CD14-positive monocyte (primary cell): ENCODE results near the gene STX8. TPM values are rescaled to one million over a fixed set of nuclear protein-coding genes. Genes with fewer than 3 reads are reported as not detected.

Source experiments
- DNase-seq, 3 donors: peaks; one replicate each; pipeline ENCODE4 v3.0.0-alpha.2; 2011 to 2022
- H2AFZ ChIP-seq: 2 replicates; pipeline ENCODE4 v1.6.0; 2012; ENCODE audit warnings: mild to moderate bottlenecking, low read depth, low read length, inconsistent platforms; ENCODE audit not compliant: insufficient read depth, poor library complexity, severe bottlenecking
- H3K27ac ChIP-seq, 2 donors: 1 replicate in 1 of 2; 2 replicates in 1 of 2; pipeline ENCODE4 v1.5.1; 2012 to 2013; ENCODE audit warnings: low read length in 2 of 2, control low read depth in 1 of 2, inconsistent platforms in 1 of 2, low read depth in 1 of 2, mild to moderate bottlenecking in 1 of 2
- H3K27me3 ChIP-seq, 2 donors: one replicate each; pipeline versions ENCODE4 v1.6.0 to v1.6.1; 2011 to 2013; ENCODE audit warnings: low read length in 2 of 2; ENCODE audit not compliant: control insufficient read depth in 2 of 2, insufficient read depth in 2 of 2
- H3K36me3 ChIP-seq, 2 donors: replicated peaks in 1 of 2; 1 replicate in 1 of 2; 2 replicates in 1 of 2; pipeline versions ENCODE4 v1.5.1 to v1.6.1; 2012 to 2013; ENCODE audit warnings: low read length in 2 of 2, control low read depth in 1 of 2, inconsistent platforms in 1 of 2, mild to moderate bottlenecking in 1 of 2; ENCODE audit not compliant: insufficient read depth in 2 of 2, control insufficient read depth in 1 of 2
- H3K4me1 ChIP-seq, 2 donors: 1 replicate in 1 of 2; 2 replicates in 1 of 2; pipeline versions ENCODE4 v1.5.1 to v1.6.1; 2012 to 2013; ENCODE audit warnings: low read length in 2 of 2, control low read depth in 1 of 2, inconsistent platforms in 1 of 2, mild to moderate bottlenecking in 1 of 2, moderate library complexity in 1 of 2; ENCODE audit not compliant: insufficient read depth in 2 of 2, control insufficient read depth in 1 of 2
- H3K4me2 ChIP-seq: replicated peaks from 2 replicates; pipeline ENCODE3; 2012; ENCODE audit warnings: low read length, moderate library complexity, mild to moderate bottlenecking; ENCODE audit not compliant: poor library complexity, severe bottlenecking; ENCODE audit errors: extremely low read depth
- H3K4me3 ChIP-seq, 3 experiments: fragments of 200-600 bp in 1 of 3; sonication (generic) in 1 of 3; replicated peaks in 1 of 3; 1 replicate in 2 of 3; 2 replicates in 1 of 3; pipeline ENCODE4 v1.5.1; 2011 to 2013; ENCODE audit warnings: low read length in 3 of 3, mild to moderate bottlenecking in 3 of 3, control low read depth in 2 of 3, low read depth in 2 of 3, inconsistent platforms in 1 of 3, moderate library complexity in 1 of 3
- H3K79me2 ChIP-seq: 2 replicates; pipeline ENCODE4 v1.6.0; 2012; ENCODE audit warnings: mild to moderate bottlenecking, control low read depth, inconsistent platforms, low read length, moderate library complexity; ENCODE audit not compliant: insufficient read depth
- H3K9ac ChIP-seq: 2 replicates; pipeline ENCODE4 v1.6.0; 2017; ENCODE audit warnings: low read length, mild to moderate bottlenecking; ENCODE audit not compliant: insufficient read depth, poor library complexity, severe bottlenecking
- H3K9me3 ChIP-seq, 2 donors: replicated peaks in 1 of 2; 1 replicate in 1 of 2; 2 replicates in 1 of 2; pipeline versions ENCODE4 v1.5.1 to v1.6.1; 2012 to 2013; ENCODE audit warnings: low read length in 2 of 2, control low read depth in 1 of 2; ENCODE audit not compliant: control insufficient read depth in 1 of 2, insufficient read depth in 1 of 2
- H4K20me1 ChIP-seq: 2 replicates; pipeline ENCODE4 v1.6.0; 2012; ENCODE audit warnings: mild to moderate bottlenecking, low read length, control low read depth, moderate library complexity; ENCODE audit not compliant: insufficient read depth
- H3K27ac Mint-ChIP-seq, 7 donors: one replicate each; pipeline ENCODE4 v1.8.0; 2020; ENCODE audit warnings: mild to moderate bottlenecking in 7 of 7, mixed read lengths in 7 of 7, moderate library complexity in 6 of 7, inconsistent platforms in 2 of 7
- H3K27me3 Mint-ChIP-seq, 3 donors: one replicate each; pipeline ENCODE4 v1.8.0; 2021 to 2022; ENCODE audit warnings: low read depth in 3 of 3, mild to moderate bottlenecking in 3 of 3, mixed read lengths in 3 of 3, moderate library complexity in 3 of 3, inconsistent platforms in 1 of 3
- H3K36me3 Mint-ChIP-seq, 2 donors: one replicate each; pipeline ENCODE4 v1.8.0; 2020; ENCODE audit warnings: mixed read lengths in 2 of 2, inconsistent platforms in 1 of 2, mild to moderate bottlenecking in 1 of 2
- H3K4me1 Mint-ChIP-seq: one replicate; pipeline ENCODE4 v1.8.0; 2020; ENCODE audit warnings: mild to moderate bottlenecking, mixed read lengths
- H3K4me3 Mint-ChIP-seq, 2 donors: one replicate each; pipeline ENCODE4 v1.8.0; 2020; ENCODE audit warnings: mild to moderate bottlenecking in 2 of 2, mixed read lengths in 2 of 2, moderate library complexity in 1 of 2
- H3K9me3 Mint-ChIP-seq, 7 donors: one replicate each; pipeline ENCODE4 v1.8.0; 2020 to 2022; ENCODE audit warnings: mixed read lengths in 7 of 7, mild to moderate bottlenecking in 6 of 7, moderate library complexity in 6 of 7, inconsistent platforms in 2 of 7
- WGBS: methylation state at CpG from one replicate; pipeline ENCODE4 v1.1.5; 2013; ENCODE audit warnings: missing lambda C conversion rate; ENCODE audit not compliant: insufficient coverage; 5-methylcytosine and 5-hydroxymethylcytosine counted together
- intact Hi-C, 2 donors: fragments of 100-400 bp; cut with micrococcal nuclease; formaldehyde crosslinking; loops; one replicate each; pipeline versions ENCODE4 v1.15.0 to v1.15.1; 2023
- polyA plus RNA-seq, 3 donors: library from polyadenylated mRNA; depleted of rRNA in 1 of 3; unstranded in 2 of 3; stranded (reverse) in 1 of 3; fragments of 300-500 nt in 2 of 3; fragments of >200 nt in 1 of 3; fragmentation: Illumina TruSeq in 2 of 3; gene quantifications; 1 replicate in 2 of 3; 2 replicates in 1 of 3; pipeline ENCODE4 v1.2.3, GENCODE V29; 2012 to 2021
- TF ChIP-seq, protein P1 (sequence below): fragments of 200-600 bp; IDR thresholded peaks from one replicate; pipeline ENCODE4 v1.8.0; 2022; ENCODE audit warnings: antibody characterized with exemption, mild to moderate bottlenecking

The STX8 gene
- polyA plus RNA-seq, 3 donors: 44.4 to 170 (median 142) TPM

DNA sequence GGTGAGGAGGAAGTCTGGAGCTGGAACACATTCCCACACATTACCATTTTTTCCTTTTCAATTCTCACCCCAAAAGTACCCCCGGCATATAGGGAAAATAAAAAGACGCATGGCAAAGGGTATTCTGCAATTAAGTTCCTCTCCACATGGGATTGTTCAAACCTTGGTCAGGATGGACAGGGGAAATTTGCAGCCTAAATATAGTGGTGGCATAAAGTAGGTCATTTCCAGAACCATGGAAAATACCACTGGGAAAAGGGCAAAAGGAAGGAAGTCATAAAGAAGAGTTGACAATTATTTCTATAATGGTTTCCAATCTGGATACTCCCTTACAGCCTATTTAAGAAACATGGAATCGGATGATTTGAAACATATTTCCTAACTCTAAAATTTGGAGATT lies 135.8 kb downstream of the STX8 start:
- Histone ChIP-seq H3K4me1 (no peaks in the 10 kb centered on the region), H3K27ac (no peak overlapping the region), H3K27me3 (no peaks in the 10 kb centered on the region), H3K79me2 (no peaks in the 10 kb centered on the region), H3K4me2 (no peak overlapping the region), H3K36me3 (peaks cover 0 to 3% of the 10 kb centered on the region in 2 donors), H3K4me3 (no peak overlapping the region), H3K9me3 (no peaks in the 10 kb centered on the region), H3K9ac (no peak overlapping the region), H2AFZ (no peak overlapping the region), H4K20me1 (no peaks in the 10 kb centered on the region)
- WGBS: no CpG with 5 or more reads among the region's 3 CpGs
- H3K4me1 Mint-ChIP-seq: peaks cover 4% of the 10 kb centered on the region
- intact Hi-C loops: no loop called here
- H3K4me3 Mint-ChIP-seq: no peak overlapping the region
- H3K27me3 Mint-ChIP-seq: peaks cover 0 to 1% (median 0%) of the 10 kb centered on the region in 3 donors
- H3K27ac Mint-ChIP-seq: no peak overlapping the region
- DNase-seq: no peak
- TF ChIP-seq, protein P1, sequence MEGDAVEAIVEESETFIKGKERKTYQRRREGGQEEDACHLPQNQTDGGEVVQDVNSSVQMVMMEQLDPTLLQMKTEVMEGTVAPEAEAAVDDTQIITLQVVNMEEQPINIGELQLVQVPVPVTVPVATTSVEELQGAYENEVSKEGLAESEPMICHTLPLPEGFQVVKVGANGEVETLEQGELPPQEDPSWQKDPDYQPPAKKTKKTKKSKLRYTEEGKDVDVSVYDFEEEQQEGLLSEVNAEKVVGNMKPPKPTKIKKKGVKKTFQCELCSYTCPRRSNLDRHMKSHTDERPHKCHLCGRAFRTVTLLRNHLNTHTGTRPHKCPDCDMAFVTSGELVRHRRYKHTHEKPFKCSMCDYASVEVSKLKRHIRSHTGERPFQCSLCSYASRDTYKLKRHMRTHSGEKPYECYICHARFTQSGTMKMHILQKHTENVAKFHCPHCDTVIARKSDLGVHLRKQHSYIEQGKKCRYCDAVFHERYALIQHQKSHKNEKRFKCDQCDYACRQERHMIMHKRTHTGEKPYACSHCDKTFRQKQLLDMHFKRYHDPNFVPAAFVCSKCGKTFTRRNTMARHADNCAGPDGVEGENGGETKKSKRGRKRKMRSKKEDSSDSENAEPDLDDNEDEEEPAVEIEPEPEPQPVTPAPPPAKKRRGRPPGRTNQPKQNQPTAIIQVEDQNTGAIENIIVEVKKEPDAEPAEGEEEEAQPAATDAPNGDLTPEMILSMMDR: no peak
- peaks cover 18% of the 10 kb centered on the region in 2 donors for H3K36me3 Mint-ChIP-seq
- peaks cover 0 to 4% (median 0%) of the 10 kb centered on the region in 7 donors for H3K9me3 Mint-ChIP-seq

DNA sequence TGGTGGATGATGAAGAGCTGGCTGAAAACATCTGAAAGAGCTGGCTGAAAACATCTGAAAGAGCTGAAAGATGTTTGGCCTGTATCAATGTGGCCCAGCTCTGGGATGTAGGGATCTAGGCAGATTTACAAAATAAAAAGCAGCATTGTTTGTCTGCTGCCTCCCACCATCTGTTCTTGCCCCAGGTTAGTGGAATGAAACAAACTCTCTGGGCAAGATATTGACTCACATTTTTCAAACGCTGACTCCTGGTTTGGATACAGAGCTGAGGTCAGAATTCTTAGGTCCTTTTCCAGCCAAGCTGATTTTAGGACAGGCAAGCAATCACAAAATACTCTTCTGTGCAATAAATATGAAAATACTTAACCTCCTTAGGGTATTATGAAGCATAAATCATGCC lies 139.0 kb downstream of the STX8 start:
- no peaks in the 10 kb centered on the region for H4K20me1 ChIP-seq
- no peaks in the 10 kb centered on the region for H3K4me1 Mint-ChIP-seq
- TF ChIP-seq, protein P1: no peak
- H3K27ac ChIP-seq: no peak overlapping the region
- H3K4me1 ChIP-seq: no peaks in the 10 kb centered on the region
- peaks cover 0 to 3% of the 10 kb centered on the region in 2 donors for H3K36me3 ChIP-seq
- peaks cover 24 to 26% of the 10 kb centered on the region in 2 donors for H3K36me3 Mint-ChIP-seq
- H3K9me3 ChIP-seq: no peaks in the 10 kb centered on the region
- no peaks in the 10 kb centered on the region for H3K9me3 Mint-ChIP-seq
- no peak overlapping the region for H2AFZ ChIP-seq
- no peak overlapping the region for H3K9ac ChIP-seq
- WGBS: no CpG with 5 or more reads among the region's 1 CpG
- H3K27ac Mint-ChIP-seq: no peak overlapping the region
- no peak overlapping the region for H3K4me3 Mint-ChIP-seq
- intact Hi-C loops: no loop called here
- H3K4me3 ChIP-seq: no peak overlapping the region
- no peak for DNase-seq
- H3K79me2 ChIP-seq: no peaks in the 10 kb centered on the region
- no peak overlapping the region for H3K4me2 ChIP-seq
- no peaks in the 10 kb centered on the region for H3K27me3 Mint-ChIP-seq
- no peaks in the 10 kb centered on the region for H3K27me3 ChIP-seq
